Stimulated activated CD8-positive, alpha-beta memory T cell treated with anti-CD3 and anti-CD28 coated beads, Interleukin-4, amount 100 ng/mL, for 48 hours (primary cell): Measurements from ENCODE around the gene VIPR2.
"Not testable (repeated sequence)": the region's sequence is repeated elsewhere in the genome, so short reads cannot be mapped to it uniquely, and the experiment has no call there.

ENCODE experiments used
- DNase-seq: peaks from one replicate; pipeline ENCODE4 v3.0.0-alpha.2; 2020

The VIPR2 gene

DNA sequence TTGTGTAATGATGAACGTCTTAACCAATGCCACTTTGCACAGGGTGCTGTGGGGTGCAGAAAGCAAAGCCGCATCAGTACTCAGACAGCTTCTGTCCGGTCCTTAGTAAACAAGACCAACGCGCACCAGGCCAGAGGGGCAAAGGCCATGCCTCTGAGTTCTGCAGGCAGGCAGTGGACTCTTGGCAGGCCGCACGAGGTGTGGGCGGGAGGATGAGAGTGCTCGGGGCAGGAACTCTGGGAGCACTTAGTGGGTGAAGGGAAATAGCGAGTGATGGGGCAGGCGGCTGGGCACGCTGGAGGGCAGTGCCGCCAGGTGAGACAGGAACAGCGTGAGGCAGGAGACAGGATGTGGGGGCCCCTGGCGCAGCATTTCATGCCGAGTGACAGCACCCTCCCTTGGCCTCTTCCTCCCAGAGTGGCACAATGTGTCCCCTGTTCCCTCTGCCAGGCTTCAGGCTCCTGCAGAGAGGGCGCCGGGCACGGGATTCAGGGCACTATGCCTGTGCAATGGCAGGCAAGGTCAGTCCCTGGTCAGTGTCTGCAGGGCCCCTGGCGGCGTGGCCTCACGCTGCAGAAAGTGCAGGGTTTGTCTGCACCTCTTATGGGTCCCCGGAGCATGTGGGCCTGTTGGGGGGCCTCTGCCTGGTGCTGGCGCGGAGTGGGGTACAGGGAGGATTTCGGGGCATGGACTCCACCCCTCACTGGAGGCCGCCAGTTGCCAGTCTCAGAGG lies 60.4 kb downstream of the VIPR2 start:
- DNase-seq, result no peak

- DNase-seq, result no peak
These were observed 61.0 kb downstream of the VIPR2 start for GRCh38 chr7:159083698-159084068.

GRCh38 chr7:159083001-159083697 lies 61.5 kb downstream of the VIPR2 start:
- no peak for DNase-seq

DNA sequence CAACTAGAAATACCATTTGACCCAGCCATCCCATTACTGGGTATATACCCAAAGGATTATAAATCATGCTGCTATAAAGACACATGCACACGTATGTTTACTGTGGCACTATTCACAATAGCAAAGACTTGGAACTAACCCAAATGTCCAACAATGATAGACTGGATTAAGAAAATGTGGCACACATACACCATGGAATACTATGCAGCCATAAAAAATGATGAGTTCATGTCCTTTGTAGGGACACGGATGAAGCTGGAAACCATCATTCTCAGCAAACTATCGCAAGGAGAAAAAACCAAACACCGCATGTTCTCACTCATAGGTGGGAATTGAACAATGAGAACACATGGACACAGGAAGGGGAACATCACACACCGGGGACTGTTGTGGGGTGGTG lies 62.6 kb downstream of the VIPR2 start:
- DNase-seq, result not testable (repeated sequence)

DNA sequence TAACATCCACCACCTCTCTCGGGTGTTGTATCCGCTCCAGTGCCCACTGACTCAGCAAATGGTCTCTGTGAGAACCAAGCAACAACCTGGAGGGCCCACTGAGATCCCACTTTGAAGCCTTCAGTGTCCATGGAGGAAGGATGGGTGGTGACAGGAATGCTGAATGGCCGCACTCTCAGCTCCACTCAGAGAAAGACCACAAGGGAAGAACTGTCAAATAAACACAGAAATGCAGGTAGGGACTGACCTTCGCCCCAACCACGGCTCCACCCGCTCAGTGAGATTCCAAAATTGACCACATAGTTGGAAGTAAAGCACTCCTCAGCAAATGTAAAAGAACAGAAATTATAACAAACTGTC lies 65.8 kb downstream of the VIPR2 start:
- DNase-seq, result no peak

GRCh38 chr7:159078193-159078910 lies 66.3 kb downstream of the VIPR2 start:
- DNase-seq, result no peak

DNA sequence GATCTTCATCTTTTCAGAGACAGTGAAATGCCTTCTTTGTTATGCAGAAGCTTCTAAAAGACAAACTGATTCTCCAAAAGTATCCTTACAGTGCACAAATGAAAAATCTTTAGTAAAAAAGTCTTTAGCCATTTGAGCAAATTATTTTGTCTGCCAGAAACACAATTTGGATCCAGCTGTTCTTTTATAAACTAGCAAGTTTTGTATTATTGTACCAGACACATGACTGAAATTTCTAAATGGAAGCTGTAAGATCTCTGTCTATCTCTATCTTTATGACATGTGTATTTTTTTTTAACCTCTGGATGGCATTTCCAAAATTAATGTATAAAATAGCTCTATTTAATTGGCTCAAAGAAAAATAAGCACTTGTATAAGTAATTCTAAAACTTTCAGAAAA lies 68.3 kb downstream of the VIPR2 start:
- DNase-seq, result no peak

GRCh38 chr7:159075563-159076238 lies 69.0 kb downstream of the VIPR2 start:
- DNase-seq, result no peak

GRCh38 chr7:159071260-159071659 lies 73.4 kb downstream of the VIPR2 start:
- DNase-seq, result no peak

GRCh38 chr7:159070431-159071148 lies 74.1 kb downstream of the VIPR2 start:
- DNase-seq, result no peak

DNA sequence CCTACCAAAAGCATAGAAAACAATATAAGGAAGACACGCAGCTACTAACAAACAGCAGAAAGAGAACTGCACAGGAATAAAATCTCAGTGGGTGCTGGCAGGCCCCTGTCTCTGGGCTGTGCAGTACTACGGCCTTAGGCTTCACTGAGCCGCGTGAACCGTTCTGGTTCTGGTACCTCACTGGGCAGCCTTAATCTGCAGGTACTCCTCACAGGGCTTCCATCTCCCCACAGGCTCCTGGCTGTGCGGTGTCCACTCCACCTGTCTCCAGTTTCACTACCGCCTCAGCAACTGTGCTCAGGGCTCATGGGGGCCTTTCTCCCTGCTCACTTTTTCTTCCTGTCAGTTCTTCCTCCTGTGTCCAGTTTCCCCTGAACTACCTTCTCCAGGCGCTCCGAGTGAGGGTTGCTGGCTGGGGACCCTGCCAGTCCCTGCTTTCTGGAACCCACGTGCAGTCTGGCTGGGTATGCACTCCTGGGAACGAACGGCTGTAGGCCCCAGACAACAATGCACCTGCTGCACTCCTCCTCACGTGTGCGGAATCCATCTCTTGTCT lies 75.7 kb downstream of the VIPR2 start:
- DNase-seq, result no peak

DNA sequence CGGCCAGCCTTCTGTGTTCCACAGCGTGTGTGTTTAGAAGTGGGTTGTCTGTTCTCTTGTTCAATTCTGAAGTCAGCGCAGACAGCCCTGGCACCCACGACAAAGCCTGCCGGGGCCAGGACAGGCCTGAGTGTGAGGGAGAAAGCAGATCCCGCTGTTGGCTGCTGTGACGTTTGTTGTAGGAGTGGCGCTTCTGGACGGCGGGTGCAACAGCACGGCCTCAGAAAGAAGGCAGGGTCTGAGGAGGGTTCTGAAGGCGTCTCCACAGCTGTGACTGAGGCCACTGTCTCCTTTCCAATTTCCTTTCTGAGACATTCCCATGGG lies 76.2 kb downstream of the VIPR2 start:
- no peak for DNase-seq

- no peak for DNase-seq
These were observed 76.8 kb downstream of the VIPR2 start for GRCh38 chr7:159067576-159068487.

DNA sequence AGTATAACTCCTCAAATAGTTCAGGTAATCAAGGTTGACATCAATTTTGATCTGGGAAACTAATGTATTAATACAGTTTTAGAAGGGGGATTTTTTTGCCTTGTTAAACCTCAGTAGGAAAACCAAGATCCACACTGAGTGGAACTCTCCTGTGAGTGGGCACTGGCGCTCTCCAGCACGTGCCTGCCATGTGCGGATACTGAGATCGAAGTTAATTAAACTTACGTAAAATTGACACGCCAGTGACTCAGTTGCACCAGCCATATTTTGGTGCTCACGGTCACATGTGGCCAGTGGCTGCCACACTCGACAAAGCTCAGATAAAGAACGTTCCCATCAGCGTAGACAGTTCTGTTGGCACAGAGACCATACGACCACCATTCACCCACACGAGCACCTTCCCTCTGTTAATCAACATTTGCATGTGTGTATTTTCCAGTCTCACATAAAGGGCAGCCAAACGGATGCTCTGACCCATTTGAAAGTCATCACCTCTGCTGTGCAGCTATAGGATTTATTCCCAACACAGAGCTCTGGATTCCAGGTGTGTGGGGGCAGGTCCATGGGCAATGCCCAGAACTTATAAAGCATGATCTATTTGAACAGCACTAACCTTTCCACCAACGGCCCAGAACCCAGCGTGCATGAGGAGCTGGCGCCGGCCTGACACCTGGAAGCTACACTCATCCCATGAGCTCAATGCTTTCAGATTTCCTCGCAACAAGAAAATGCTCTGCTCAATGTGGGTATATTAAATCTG lies 77.7 kb downstream of the VIPR2 start:
- DNase-seq, result no peak

- DNase-seq, result no peak
These were observed 78.7 kb downstream of the VIPR2 start for GRCh38 chr7:159065852-159066480.

GRCh38 chr7:159064816-159065510 lies 79.7 kb downstream of the VIPR2 start:
- no peak for DNase-seq

DNA sequence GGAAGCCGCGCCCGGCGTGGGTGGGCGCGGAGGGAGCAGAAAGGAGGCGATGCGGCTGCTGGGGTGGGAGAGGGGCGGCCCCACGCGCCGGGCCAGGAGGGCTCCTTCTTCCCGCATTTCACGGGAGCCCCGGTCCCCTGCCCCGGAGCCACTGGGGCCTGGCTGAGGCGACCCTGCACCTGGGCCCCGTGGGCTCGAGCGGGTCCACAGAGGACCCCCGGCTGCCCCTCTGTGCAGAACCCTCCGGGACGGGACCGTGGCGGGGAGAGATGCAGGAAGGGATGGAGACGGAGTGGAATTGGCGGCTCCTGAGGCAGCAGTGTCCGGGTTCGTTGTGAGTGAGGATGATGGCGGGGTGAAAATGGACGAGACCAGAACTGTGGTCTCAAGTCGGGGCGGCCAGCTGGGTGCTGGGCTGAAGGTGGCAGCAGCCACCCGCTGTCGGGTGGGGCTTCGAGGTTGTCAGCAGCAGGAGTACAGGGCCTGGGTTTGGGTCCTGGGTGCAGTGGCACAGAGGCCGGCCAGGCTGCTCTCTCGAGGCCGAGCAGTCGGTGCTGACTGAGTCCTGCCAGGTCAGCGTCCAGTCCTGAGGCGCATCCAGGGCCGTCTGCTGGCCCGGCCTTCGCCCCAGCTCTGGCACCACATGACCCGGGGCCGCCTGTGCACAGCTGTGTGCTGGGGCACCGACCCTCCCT lies 80.4 kb downstream of the VIPR2 start:
- no peak for DNase-seq

DNA sequence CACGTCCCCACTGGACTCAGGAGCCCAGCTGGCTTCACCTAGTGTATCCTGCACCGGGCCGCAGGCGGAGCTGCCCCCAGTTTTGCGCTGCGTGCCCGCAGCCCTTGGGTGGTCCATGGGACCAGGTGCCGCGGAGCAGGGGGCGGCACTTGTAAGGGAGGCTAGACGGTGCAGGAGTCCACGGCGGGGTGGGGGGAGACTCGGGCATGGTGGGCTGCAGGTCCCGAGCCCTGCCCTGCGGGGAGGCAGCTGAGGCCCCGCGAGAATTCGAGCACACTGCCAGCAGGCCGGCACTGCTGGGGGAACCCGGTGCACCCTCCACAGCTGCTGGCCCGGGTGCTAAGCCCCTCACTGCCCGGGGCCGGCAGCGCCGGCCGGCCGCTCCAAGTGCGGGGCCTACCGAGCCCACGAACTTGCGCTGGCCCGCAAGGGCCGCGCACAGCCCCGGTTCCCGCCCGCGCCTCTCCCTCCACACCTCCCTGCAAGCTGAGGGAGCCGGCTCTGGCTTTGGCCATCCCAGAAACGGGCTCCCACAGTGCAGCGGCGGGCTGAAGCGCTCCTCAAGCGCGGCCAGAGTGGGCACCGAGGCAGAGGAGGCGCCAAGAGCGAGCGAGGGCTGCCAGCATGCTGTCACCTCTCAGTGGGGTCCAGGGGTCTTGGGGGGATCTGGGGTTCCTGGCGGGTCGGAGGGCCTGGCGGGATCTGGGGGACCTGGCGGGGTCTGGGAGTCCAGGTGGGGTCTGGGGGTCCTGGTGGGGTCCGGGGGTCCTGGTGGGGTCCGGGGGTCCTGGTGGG lies 81.4 kb downstream of the VIPR2 start:
- DNase-seq, result no peak
